ENCODE results near the gene PARD6G. TPM values are rescaled to one million over a fixed set of nuclear protein-coding genes. Genes with fewer than 3 reads are reported as not detected.

Gene PARD6G
- total RNA-seq, 1 donor from 2014 or later: 25.2 TPM

DNA sequence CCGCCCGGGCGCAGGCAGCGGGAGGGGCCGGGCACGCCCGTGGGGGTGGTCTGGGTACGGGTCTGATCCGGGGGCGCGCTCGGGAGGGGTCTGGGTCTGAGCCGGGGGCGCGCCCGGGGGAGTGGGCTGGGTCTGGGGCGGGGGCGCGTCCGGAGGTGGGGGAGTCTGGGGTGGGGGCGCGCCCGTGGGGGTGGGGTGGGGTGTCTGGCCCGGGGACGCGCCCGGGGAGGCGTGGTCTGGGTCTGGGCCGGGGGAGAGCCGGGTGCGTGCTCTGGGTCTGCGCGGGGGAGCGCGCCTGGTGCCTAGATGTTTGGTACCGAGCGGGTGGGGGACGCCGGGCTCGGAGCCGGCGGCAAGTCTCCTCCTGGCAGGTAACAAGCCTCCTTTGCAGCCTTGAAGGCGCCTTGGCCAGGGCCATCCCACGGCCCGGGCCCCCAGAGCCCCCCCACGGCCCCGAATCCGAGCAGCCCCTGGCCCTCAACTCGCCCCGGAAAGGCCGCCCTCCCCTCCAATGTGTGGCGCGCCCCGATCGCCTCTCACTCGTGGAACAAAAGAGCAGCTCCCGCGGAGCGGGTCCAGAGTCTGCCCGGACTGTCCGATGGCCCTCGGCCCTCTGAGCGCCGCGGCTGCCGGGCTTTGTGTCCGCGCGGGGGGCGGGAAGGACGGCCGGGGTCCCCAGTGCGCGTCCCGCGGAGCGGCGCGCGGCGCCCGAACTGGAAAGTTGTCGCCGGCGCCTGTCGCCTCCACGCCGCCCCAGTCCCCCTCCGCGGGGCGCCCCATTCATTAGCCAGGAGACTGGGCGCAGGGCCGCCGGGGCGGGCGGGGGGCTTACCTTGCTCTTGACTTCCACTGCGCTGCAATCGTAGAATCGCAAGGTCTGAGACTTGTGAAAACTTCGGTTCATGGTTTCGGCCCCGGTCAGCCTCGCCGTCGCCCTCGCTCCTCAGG is 595 bp downstream of the PARD6G start:
- Mint-ChIP-seq H3K36me3 (ENCODE audit: unreplicated experiment) (no peaks in the 10 kb centered on the region), H3K4me1 (ENCODE audit: low read depth, unreplicated experiment) (peaks cover 3% of the 10 kb centered on the region), H3K27me3 (ENCODE audit: unreplicated experiment) (peaks cover 7% of the 10 kb centered on the region), H3K9me3 (ENCODE audit: unreplicated experiment) (peaks cover 2% of the 10 kb centered on the region), H3K27ac (ENCODE audit: unreplicated experiment) (no peak overlapping the region), H3K4me3 (ENCODE audit: unreplicated experiment) (peak overlapping the region; percentile 85)
- DNase-seq: peak; percentile 84
- TF ChIP-seq, protein P1, sequence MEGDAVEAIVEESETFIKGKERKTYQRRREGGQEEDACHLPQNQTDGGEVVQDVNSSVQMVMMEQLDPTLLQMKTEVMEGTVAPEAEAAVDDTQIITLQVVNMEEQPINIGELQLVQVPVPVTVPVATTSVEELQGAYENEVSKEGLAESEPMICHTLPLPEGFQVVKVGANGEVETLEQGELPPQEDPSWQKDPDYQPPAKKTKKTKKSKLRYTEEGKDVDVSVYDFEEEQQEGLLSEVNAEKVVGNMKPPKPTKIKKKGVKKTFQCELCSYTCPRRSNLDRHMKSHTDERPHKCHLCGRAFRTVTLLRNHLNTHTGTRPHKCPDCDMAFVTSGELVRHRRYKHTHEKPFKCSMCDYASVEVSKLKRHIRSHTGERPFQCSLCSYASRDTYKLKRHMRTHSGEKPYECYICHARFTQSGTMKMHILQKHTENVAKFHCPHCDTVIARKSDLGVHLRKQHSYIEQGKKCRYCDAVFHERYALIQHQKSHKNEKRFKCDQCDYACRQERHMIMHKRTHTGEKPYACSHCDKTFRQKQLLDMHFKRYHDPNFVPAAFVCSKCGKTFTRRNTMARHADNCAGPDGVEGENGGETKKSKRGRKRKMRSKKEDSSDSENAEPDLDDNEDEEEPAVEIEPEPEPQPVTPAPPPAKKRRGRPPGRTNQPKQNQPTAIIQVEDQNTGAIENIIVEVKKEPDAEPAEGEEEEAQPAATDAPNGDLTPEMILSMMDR (IDR thresholded peaks at IDR 0.05; ENCODE audit: partially characterized antibody, unreplicated experiment): no peak

DNA sequence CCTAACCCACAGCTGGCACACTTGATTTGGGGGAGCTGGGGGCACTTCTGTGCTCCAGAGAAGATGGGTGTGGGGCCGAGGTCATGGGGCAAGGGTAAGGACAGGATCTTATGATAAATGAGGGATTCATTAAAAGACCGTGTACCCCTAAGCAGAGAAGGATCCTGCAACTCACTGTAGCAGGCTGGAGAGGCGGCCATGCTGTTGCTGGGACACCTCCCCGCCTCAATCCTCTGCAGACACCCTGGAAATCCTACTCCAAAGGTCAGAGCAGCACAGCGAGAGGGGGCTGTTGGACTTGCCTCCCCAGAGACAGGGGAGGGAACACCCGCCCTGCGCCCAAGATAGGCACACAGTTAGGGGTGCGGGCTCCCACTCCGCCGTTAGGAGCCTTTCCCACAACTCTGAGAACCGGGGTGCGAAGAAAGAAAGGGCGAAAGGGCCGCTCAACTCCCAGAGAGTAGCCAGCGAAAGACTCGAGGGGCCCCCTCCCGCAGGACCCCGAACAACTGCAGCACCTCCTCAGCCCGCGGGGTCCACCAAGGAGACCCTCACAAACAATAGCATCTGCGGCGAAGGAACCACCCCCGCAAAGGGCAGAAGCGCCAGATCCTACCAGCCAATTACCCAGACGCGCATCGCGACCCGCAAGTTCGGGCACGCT is 1.4 kb downstream of the PARD6G start:
- peaks cover 7% of the 10 kb centered on the region for H3K27me3 Mint-ChIP-seq (ENCODE audit: unreplicated experiment)
- peaks cover 3% of the 10 kb centered on the region for H3K4me1 Mint-ChIP-seq (ENCODE audit: low read depth, unreplicated experiment)
- no peaks in the 10 kb centered on the region for H3K36me3 Mint-ChIP-seq (ENCODE audit: unreplicated experiment)
- H3K9me3 Mint-ChIP-seq (ENCODE audit: unreplicated experiment): peaks cover 2% of the 10 kb centered on the region
- H3K27ac Mint-ChIP-seq (ENCODE audit: unreplicated experiment): peak overlapping the region; percentile 81
- peak; percentile 27 for DNase-seq
- TF ChIP-seq, protein P1 (IDR thresholded peaks at IDR 0.05; ENCODE audit: partially characterized antibody, unreplicated experiment): no peak
- peak overlapping the region; percentile 85 for H3K4me3 Mint-ChIP-seq (ENCODE audit: unreplicated experiment)

DNA sequence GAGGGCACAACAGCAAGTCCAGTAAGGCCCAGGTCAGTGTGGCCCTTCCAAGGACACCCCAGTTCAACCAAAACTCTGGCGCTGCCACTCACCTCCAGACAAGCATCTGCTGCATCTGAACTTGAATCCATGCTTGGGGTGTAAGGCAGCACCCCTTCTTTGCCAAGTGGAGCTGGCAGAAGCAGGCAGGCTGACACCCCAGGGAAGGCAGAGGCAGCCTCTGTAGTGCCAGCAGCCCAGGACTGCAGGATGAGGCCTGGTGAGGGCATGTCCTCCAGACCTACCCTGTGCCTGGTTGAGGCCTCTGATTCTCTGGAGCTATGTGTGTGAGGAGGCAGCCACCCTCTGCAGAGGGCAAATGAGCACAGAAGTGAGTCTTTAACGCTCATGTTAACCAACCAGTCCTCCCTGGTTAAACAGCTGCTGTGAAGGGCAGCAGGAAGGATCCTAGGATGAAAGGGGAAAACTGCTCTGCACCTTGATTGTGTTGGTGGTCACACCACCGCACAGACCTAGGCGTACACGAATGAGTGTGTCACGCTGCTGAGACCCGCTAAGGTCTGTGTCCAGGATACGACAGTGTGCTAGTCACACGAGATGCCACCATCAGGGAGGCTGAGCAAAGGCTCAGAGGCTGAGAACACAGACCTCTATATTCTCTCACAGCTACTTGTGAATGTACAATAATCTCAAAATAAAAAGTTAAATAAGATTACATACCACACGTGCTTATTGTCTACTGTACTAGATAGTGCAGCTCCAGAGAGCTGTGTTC is 2.2 kb downstream of the PARD6G start:
- DNase-seq: no peak
- no peaks in the 10 kb centered on the region for H3K36me3 Mint-ChIP-seq (ENCODE audit: unreplicated experiment)
- peak overlapping the region; percentile 81 for H3K27ac Mint-ChIP-seq (ENCODE audit: unreplicated experiment)
- peaks cover 7% of the 10 kb centered on the region for H3K27me3 Mint-ChIP-seq (ENCODE audit: unreplicated experiment)
- peaks cover 3% of the 10 kb centered on the region for H3K4me1 Mint-ChIP-seq (ENCODE audit: low read depth, unreplicated experiment)
- TF ChIP-seq, protein P1 (IDR thresholded peaks at IDR 0.05; ENCODE audit: partially characterized antibody, unreplicated experiment): no peak
- H3K4me3 Mint-ChIP-seq (ENCODE audit: unreplicated experiment): peak overlapping the region; percentile 85
- peaks cover 2% of the 10 kb centered on the region for H3K9me3 Mint-ChIP-seq (ENCODE audit: unreplicated experiment)

DNA sequence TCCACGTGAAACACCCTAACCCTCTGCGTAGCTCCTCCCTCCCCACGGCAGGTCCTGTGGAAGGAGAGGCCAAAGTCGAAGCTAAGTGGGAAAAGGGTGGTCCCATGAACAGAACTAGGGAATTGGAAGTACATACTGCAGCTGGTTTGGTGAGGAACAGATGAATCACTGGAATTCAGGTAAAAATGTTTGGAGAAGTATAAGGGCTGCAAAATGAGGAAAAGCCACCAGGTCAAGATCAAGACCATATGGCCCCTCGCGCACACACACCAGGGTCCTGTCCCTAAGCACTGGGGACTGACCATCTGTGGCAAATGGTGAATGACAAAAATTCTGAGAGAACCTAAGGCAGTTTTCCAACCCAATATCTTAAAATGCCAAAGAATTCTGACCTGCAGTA is 3.1 kb downstream of the PARD6G start:
- Mint-ChIP-seq H3K36me3 (ENCODE audit: unreplicated experiment) (no peaks in the 10 kb centered on the region), H3K9me3 (ENCODE audit: unreplicated experiment) (peaks cover 2% of the 10 kb centered on the region), H3K4me1 (ENCODE audit: low read depth, unreplicated experiment) (peaks cover 3% of the 10 kb centered on the region), H3K27me3 (ENCODE audit: unreplicated experiment) (peaks cover 7% of the 10 kb centered on the region), H3K4me3 (ENCODE audit: unreplicated experiment) (no peak overlapping the region), H3K27ac (ENCODE audit: unreplicated experiment) (no peak overlapping the region)
- no peak for DNase-seq
- TF ChIP-seq, protein P1 (IDR thresholded peaks at IDR 0.05; ENCODE audit: partially characterized antibody, unreplicated experiment): no peak

Data from glutamatergic neuron (in vitro differentiated cells).